Breast epithelium (tissue), 3 donors: ENCODE data around the gene OAT.

Experiments
- POLR2AphosphoS5 ChIP-seq, 3 donors: sonication (generic); formaldehyde crosslinking; IDR thresholded peaks; one replicate each; pipeline ENCODE4 v1.6.1; 2017; ENCODE audit warnings: antibody characterized with exemption in 3 of 3
- TF ChIP-seq, protein P1 (sequence below), 3 donors: fragments of 450-650 bp; IDR thresholded peaks; one replicate each; pipeline ENCODE4 v1.5.1; 2016 to 2017; ENCODE audit warnings: antibody characterized with exemption in 3 of 3, mild to moderate bottlenecking in 3 of 3, moderate library complexity in 3 of 3

DNA sequence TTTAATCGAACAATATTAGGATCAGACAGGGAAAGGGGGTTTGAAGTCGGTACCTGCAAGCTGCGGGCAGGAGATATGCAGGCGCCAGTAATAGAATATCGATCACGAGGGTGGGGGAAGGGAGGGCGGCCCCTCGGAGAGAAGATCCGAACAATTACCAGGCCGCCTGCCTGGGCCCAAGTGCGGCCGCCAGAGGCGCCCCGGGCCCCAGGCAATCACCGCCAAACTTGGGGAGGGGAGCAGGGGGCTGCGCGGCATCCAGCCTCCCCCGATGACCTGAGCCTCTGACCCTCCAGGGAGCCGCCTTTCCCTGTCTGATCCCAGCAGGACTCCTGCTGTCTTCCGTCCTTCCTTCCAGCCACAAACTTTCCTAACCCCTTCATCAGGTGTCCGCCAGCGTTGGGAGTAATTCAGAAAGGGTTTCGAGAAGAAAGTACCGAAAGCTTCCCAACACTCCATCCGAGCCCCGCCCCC, 30.0 kb upstream of the OAT start:
- TF ChIP-seq, protein P1, sequence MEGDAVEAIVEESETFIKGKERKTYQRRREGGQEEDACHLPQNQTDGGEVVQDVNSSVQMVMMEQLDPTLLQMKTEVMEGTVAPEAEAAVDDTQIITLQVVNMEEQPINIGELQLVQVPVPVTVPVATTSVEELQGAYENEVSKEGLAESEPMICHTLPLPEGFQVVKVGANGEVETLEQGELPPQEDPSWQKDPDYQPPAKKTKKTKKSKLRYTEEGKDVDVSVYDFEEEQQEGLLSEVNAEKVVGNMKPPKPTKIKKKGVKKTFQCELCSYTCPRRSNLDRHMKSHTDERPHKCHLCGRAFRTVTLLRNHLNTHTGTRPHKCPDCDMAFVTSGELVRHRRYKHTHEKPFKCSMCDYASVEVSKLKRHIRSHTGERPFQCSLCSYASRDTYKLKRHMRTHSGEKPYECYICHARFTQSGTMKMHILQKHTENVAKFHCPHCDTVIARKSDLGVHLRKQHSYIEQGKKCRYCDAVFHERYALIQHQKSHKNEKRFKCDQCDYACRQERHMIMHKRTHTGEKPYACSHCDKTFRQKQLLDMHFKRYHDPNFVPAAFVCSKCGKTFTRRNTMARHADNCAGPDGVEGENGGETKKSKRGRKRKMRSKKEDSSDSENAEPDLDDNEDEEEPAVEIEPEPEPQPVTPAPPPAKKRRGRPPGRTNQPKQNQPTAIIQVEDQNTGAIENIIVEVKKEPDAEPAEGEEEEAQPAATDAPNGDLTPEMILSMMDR (IDR thresholded peaks at IDR 0.05) = no peak
- TF ChIP-seq POLR2AphosphoS5 (IDR thresholded peaks at IDR 0.05) = no peak
